ENCODE results near the gene MKS1. TPM values are rescaled to one million over a fixed set of nuclear protein-coding genes. Genes with fewer than 3 reads are reported as not detected.
A peak's percentile ranks its signal among the peaks of the same experiment; 100 is the strongest.

Gene MKS1
- total RNA-seq, 6 donors from 2014 or later = 11.7 to 44.0 (median 15.0) TPM

DNA sequence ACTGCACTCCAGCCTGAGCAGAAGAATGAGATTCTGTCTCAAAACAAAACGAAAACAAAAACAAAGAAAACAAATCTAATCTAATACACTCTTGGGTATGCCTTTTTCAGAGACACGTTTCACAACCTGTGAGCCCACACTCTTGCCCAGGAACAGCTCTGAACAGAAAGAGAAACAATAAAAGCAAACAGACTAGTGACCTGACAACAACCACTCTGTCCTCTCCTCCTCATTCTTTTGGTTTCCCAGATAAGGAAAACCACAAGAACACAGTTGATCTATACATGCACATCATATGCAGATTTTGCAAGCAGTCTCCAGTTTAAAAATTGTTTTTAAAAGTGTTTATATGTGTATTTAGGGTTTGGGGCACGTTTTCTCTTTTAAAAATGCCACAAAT is 1.3 kb downstream of the MKS1 start:
- Histone ChIP-seq H3K36me3 (peaks cover 0 to 32% (median 13%) of the 10 kb centered on the region in 4 donors), H3K27ac (no peak overlapping the region), H3K9me3 (no peaks in the 10 kb centered on the region), H3K4me1 (peaks cover 9 to 14% (median 10%) of the 10 kb centered on the region in 4 donors), H3K4me3 (no peak overlapping the region), H3K27me3 (no peaks in the 10 kb centered on the region)
- TF ChIP-seq EP300 (IDR thresholded peaks at IDR 0.05) (no peak), POLR2AphosphoS5 (IDR thresholded peaks at IDR 0.05) (no peak), POLR2A (IDR thresholded peaks at IDR 0.05) (no peak)
- TF ChIP-seq, protein P1, sequence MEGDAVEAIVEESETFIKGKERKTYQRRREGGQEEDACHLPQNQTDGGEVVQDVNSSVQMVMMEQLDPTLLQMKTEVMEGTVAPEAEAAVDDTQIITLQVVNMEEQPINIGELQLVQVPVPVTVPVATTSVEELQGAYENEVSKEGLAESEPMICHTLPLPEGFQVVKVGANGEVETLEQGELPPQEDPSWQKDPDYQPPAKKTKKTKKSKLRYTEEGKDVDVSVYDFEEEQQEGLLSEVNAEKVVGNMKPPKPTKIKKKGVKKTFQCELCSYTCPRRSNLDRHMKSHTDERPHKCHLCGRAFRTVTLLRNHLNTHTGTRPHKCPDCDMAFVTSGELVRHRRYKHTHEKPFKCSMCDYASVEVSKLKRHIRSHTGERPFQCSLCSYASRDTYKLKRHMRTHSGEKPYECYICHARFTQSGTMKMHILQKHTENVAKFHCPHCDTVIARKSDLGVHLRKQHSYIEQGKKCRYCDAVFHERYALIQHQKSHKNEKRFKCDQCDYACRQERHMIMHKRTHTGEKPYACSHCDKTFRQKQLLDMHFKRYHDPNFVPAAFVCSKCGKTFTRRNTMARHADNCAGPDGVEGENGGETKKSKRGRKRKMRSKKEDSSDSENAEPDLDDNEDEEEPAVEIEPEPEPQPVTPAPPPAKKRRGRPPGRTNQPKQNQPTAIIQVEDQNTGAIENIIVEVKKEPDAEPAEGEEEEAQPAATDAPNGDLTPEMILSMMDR (IDR thresholded peaks at IDR 0.05) = no peak
- DNase-seq (no peak), ATAC-seq (ENCODE audit: low FRiP score in 2 of 2) (no peak)
- WGBS, 2 donors = 90 to 95% methylated on average over 3 of the region's 3 CpGs

DNA sequence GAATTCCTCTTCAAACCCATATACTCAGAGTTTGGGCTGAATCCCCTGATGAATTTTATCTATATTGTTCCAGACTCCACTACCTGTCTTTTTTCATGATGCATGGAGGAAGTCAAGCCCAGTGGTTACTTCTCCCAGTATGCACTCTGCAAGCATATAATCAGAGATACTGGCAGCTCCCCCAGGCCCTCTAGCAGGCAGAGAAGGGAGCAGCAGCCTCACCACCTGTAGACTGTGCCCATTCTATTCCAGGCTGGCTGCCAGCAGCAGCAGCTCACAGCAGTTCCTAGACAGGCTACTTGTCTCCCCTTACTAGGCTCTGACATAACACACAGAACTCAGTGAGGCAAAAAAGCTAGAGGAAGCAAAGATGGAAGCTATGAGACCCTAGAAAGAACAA is 3.4 kb downstream of the MKS1 start:
- H3K27ac ChIP-seq = no peak overlapping the region
- no peaks in the 10 kb centered on the region for H3K9me3 ChIP-seq
- ATAC-seq (ENCODE audit: low FRiP score in 2 of 2) (no peak), DNase-seq (no peak)
- TF ChIP-seq POLR2AphosphoS5 (IDR thresholded peaks at IDR 0.05) (no peak), POLR2A (IDR thresholded peaks at IDR 0.05) (no peak), EP300 (IDR thresholded peaks at IDR 0.05) (no peak)
- H3K27me3 ChIP-seq = no peaks in the 10 kb centered on the region
- peaks cover 9 to 14% (median 10%) of the 10 kb centered on the region in 4 donors for H3K4me1 ChIP-seq
- H3K4me3 ChIP-seq = no peak overlapping the region
- peaks cover 0 to 52% (median 20%) of the 10 kb centered on the region in 4 donors for H3K36me3 ChIP-seq

DNA sequence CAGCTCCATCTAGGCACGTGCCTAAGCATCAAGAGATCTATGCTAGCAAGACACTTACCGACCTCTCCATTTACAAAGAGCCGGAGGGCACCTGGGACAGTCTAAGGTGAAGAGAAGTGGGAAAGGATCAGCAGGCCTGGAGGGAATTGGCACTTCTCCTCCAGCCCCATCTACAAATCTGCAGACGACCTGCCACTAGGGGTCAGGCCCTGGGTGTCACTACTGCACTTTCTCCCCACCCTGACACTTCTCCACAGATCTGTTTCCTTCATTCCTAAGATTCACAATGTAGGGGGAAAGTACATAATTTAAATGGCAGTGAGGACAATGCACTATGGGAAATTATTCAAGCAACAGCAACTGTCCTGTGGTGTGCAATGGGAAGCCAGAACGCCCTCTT is 8.1 kb downstream of the MKS1 start:
- no peaks in the 10 kb centered on the region for H3K9me3 ChIP-seq
- no peak overlapping the region for H3K27ac ChIP-seq
- 76 to 84% methylated on average over 2 to 5 of the region's 5 CpGs for WGBS, 2 donors
- no peak for ATAC-seq (ENCODE audit: low FRiP score in 2 of 2)
- H3K4me3 ChIP-seq = no peak overlapping the region
- no peaks in the 10 kb centered on the region for H3K27me3 ChIP-seq
- no peaks in the 10 kb centered on the region for H3K4me1 ChIP-seq
- H3K36me3 ChIP-seq = peaks cover 3 to 86% (median 35%) of the 10 kb centered on the region in 4 donors
- TF ChIP-seq EP300 (IDR thresholded peaks at IDR 0.05) (no peak), POLR2AphosphoS5 (IDR thresholded peaks at IDR 0.05) (no peak), POLR2A (IDR thresholded peaks at IDR 0.05) (no peak)
- TF ChIP-seq, protein P1 (IDR thresholded peaks at IDR 0.05) = no peak
- DNase-seq = no peak

DNA sequence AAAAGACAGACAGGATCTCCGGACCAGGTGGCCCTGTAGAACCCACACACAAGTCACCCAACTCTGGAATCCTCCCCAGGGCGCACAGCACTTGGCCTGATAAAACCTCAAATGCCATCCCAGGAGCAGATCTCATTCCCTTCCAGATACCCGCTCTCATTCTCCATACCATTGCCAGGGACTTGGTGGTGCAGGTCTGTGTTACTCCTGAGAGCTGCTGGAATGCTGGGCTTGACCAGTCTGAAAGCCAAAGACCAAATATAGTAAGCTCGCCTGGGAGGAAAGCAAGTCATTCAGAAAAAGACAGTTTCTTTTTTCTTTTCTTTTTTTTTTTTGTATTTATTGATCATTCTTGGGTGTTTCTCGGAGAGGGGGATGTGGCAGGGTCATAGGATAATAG is 10.7 kb downstream of the MKS1 start:
- no peaks in the 10 kb centered on the region for H3K9me3 ChIP-seq
- no peak overlapping the region for H3K4me3 ChIP-seq
- ATAC-seq (ENCODE audit: low FRiP score in 2 of 2) (peak in 1 of 2 donors; percentile 20), DNase-seq (no peak)
- H3K27me3 ChIP-seq = no peaks in the 10 kb centered on the region
- TF ChIP-seq POLR2AphosphoS5 (IDR thresholded peaks at IDR 0.05) (no peak), POLR2A (IDR thresholded peaks at IDR 0.05) (no peak), EP300 (IDR thresholded peaks at IDR 0.05) (no peak)
- TF ChIP-seq, protein P1 (IDR thresholded peaks at IDR 0.05) = no peak
- peaks cover 3 to 68% (median 28%) of the 10 kb centered on the region in 4 donors for H3K36me3 ChIP-seq
- 78 to 90% methylated on average over 5 of the region's 5 CpGs for WGBS, 2 donors
- H3K27ac ChIP-seq = no peak overlapping the region
- H3K4me1 ChIP-seq = no peaks in the 10 kb centered on the region

DNA sequence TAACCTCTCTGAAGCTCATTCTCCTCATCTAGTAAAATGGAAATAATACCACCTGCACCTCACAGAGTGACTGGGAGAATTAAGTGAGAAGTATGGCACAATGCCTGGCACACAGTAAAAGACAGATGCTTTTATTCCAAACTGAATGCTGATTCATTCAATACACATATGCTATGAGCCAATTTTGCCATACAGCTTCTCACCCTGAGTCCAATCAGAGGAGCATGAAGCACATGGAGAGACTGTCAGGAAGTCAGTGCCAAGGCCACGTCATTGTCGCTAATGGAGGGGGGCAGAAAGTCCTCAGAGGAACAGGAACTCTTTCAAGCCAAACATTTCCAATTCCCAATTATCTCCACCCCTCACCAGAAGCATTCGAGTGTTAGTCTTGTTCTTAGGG is 11.6 kb downstream of the MKS1 start:
- Histone ChIP-seq H3K9me3 (no peaks in the 10 kb centered on the region), H3K4me3 (no peak overlapping the region), H3K27me3 (no peaks in the 10 kb centered on the region), H3K27ac (no peak overlapping the region), H3K36me3 (peaks cover 3 to 61% (median 21%) of the 10 kb centered on the region in 4 donors), H3K4me1 (no peaks in the 10 kb centered on the region)
- WGBS, 2 donors = 84 to 90% methylated on average over 2 to 3 of the region's 3 CpGs
- no peak for DNase-seq
- TF ChIP-seq POLR2AphosphoS5 (IDR thresholded peaks at IDR 0.05) (no peak), POLR2A (IDR thresholded peaks at IDR 0.05) (no peak), EP300 (IDR thresholded peaks at IDR 0.05) (no peak)
- TF ChIP-seq, protein P1 (IDR thresholded peaks at IDR 0.05) = no peak
- ATAC-seq (ENCODE audit: low FRiP score in 2 of 2) = no peak

All from upper lobe of left lung (tissue), 6 donors.